Measurements from ENCODE around the gene CHORDC1. TPM values are rescaled to one million over a fixed set of nuclear protein-coding genes. Genes with fewer than 3 reads are reported as not detected.

The CHORDC1 gene
- total RNA-seq, 1 donor from 2014 or later: 41.4 TPM

Other genes with a start within 250 kb of the CHORDC1 start
- not detected for gene TRIM49C, start 191.9 kb downstream of the CHORDC1 start, total RNA-seq
- not detected for gene UBTFL1, start 137.1 kb downstream of the CHORDC1 start, total RNA-seq
- 0.60 TPM for gene NAALAD2, start 88.4 kb downstream of the CHORDC1 start, total RNA-seq

Data from left ventricle myocardium inferior (tissue), 1 donor.